Measurements from ENCODE around the gene PDE6H.

PDE6H gene

DNA sequence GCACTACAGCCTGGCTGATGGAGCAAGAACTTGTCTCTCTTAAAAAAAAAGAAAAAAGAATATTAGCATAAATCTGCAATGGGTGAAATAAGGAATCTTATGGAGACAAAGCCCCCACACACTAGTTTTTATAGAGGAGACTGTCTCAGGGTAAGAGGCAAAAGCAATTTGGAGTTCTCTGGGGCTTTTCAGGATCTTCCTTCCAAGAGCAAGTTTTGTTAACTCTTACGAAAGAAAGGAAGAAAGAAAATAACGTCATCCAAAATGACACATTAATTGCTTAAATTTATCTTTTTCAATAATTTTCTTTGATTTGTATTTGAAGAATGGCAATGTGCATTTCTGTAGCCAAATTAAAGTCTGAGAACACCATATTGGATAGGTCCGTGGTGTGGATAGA, 3.8 kb downstream of the PDE6H start:
- no peak for DNase-seq

GRCh38 chr12:14979468-14979867, 6.6 kb downstream of the PDE6H start:
- no peak for DNase-seq

GRCh38 chr12:14981049-14981448, 8.2 kb downstream of the PDE6H start:
- DNase-seq, result no peak

DNA sequence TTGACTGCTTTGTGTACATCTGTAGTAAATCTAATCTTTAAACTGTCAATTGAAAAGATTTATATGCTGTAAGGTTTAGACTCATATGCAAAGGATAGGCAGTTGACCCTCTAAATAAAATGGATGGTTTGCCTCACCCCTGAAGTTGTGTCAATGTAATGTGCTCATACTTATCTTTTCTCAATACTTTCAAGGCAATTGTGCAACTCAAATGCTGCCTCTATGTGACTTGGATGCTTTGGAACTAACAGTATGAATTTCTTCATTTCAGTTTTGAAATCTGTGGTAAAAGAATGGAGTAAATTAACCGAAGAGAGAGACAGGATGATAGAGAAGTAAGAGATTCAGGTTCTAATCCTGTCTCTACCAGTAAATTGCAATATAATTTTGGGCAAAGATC, 9.7 kb downstream of the PDE6H start:
- DNase-seq, result no peak

GRCh38 chr12:14982991-14983390, 10.1 kb downstream of the PDE6H start:
- DNase-seq, result no peak

DNA sequence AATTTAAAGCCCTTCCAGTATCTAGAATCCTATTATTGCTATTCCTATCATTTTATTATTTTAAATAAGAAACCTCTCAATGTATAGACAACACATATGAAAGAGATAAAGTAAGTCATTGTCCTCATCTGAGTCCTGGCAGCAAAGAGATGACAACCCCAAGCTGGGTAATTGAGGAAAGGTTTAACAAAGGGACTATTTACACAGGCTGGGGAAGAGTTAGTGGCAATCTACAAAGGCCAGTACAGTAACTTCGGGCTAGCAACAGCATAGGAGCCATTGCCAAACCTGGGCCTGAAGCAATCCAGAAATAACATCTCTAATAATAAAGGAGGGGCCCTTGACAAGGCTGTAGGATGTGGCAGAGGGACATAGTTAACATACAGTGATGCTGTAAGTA, 11.2 kb downstream of the PDE6H start:
- DNase-seq, result no peak

DNA sequence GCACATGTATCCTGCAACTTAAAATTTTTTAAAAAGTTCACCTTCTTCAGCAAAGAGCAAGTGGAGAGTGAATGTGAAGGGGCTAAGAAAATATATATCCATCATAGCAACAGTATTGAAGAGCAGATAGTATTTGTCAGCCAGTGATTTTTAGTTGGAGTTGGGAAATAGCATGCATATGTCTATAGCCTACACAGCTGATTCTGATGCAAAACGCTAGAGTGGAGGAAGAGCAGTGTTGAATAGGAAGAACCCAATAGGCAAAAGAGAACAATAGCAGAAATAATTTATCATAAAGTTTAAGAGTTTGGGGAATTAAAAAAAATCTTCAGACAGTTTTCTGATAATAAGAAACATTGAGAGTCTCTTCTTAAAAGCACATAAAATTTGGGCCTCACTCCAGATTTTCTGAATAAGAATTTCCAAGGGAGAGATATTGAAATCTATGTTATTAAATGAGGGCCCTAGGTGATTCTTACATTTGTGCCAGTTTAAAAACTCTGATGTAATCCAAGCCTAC, 12.0 kb downstream of the PDE6H start:
- DNase-seq, result no peak

- no peak for DNase-seq
These were observed 13.6 kb downstream of the PDE6H start for GRCh38 chr12:14986449-14986848.

- no peak for DNase-seq
These were observed 15.2 kb downstream of the PDE6H start for GRCh38 chr12:14988035-14988434.

DNA sequence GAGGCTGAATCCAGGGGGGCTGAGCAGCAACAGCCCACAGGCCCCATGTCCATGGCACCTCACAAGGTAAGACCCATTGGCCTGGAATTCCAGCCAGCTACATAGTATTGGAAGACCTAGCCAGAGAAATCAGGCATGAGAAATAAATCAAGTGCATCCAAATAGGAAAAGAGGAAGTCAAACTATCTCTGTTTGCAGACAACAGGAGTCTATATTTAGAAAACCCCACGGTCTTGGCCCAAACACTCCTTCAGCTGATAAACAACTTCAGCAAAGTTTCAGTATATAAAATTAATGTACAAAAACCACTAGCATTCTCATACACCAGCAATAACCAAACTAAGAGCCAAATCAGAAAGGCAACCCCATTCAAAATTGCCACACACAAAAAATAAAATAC, 16.9 kb downstream of the PDE6H start:
- DNase-seq, result no peak

GRCh38 chr12:14991069-14991468, 18.2 kb downstream of the PDE6H start:
- DNase-seq, result no peak

- no peak for DNase-seq
These were observed 19.8 kb downstream of the PDE6H start for GRCh38 chr12:14992673-14993072.

GRCh38 chr12:14993117-14993516, 20.3 kb downstream of the PDE6H start:
- DNase-seq, result no peak

- DNase-seq, result no peak
These were observed 20.9 kb downstream of the PDE6H start for GRCh38 chr12:14993537-14994266.

DNA sequence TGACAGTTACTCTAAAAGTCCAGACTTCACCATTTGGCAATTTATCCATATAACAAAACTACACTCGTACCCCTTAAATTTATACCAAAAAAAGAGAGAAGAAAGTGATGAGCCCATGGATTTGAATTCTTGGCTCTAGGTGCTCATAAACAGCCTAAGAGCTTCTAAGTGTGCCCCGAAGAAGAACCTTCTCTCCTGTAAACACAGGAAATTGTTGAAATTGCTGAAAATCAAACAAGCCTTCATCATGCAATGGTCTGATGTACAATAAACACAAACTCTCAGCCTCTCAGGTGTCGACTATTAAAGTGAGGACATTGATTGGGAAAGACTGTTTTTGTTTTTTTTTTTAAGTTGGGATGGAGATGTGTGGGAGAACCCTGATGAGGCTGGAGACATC, 21.8 kb downstream of the PDE6H start:
- no peak for DNase-seq

GRCh38 chr12:14995583-14996425, 23.0 kb downstream of the PDE6H start:
- DNase-seq, result peak in 1 of 2 donors; percentile 33

DNA sequence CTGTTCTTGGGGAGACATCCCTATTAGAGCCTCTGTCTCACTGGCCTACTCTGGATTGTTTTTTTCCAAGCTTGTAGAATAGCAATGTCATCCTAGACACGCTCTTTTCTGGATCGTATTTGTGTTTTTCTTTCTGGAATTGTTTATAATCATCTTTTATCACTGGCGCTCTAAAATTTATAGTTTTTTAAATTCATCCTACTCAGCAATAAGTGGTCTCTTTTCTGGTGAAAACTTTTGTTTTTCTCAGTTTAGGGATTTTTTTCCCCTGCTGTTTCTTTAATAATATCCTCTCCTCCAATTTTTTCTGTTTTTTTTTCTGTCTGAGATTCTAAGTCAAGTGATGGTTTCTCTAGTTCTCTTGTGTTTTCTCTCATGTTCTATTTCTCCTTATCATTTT, 25.2 kb downstream of the PDE6H start:
- no peak for DNase-seq

DNA sequence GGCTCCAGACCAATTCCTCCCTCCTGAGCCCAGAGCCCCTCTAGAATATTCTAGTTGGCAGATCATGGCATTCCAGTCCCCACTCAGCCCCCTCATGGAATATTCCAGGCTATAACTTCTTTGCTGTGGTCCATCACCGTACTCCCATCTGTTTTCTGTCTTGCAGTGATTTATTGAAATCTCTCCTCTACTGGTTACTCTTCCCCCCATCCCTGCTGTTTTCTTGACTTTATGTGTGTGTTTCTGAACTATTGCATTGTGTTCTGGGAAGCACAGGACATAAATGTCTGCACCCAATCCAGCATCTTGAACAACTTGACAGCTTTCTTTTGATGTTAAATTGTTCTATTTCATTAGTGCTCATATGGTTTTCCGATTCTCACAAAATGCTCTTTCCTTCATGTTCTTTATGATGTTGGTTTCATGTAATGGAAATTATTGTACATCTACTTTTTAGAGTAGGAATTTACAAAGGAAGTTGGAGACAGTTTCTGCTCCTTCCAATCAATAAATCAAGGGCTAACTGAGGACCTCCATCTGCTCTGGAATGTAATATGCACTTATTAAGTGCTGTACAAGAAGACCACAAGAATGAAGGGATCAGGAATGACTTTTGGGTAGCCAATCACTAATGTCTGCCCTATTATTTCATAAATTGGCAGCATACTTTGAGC, 26.3 kb downstream of the PDE6H start:
- DNase-seq, result no peak

DNA sequence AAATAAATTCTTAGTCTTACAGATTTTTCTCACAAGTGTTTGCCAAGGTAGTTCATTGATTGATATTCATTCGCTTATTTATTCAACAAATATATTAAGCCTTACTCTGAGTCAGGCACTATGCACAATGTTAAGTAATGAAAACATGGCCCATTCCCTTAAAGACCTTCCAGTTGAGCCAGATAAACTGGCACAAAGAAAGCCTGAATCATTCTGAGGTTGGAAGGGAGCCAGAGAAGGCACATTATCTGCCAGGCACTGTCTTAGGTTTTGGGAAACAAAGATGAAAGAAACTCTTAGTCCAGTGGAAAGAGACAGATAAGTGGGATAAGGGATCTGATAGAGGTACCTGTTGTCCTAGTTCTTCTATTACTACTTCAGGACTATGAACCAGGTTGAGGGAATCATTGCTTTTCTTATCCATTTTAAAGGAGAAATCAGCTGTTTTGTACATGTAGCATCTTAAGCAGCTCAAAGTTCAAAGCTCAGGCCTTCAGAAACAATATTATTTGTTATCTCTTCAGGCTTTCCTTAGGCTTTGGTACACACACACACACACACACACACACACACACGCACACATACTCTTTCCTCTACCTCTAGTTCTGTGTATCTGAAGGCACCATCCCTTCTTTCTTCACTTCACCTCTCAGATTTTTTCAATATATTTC, 27.0 kb downstream of the PDE6H start:
- no peak for DNase-seq

- DNase-seq, result no peak
These were observed 27.7 kb downstream of the PDE6H start for GRCh38 chr12:15000575-15000974.

DNA sequence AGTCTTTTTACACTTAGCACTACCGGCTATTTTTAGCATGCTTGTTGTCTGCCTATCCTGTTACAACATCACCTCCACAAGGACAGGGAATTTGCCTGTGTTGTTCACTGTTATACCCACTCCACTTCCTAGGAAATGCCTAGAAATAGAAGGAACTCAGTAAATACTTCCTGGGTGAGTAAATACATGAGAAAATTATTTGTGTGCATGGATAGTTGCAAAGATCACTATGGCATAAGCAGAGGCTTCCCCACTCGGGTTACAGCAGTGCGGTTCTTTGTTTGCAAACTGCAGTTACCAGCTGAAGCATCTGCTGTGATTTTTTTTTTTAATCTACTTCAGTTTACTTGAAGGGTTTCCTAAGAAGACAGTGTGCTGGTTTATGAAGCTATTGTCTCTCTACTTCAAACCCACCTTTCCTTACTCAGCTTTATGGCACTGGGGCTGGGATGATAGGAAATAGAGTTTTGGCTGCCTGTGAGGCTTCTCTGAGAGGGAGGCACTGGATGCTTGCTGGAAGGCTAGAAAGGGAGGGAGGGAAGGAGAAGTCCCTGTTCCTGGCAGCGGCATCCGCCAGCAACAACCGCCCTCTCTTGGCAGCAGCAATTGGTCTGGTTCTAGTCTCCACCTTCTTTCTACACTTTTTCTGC, 29.0 kb downstream of the PDE6H start:
- DNase-seq, result peak; percentile 18 to 26

GRCh38 chr12:15004421-15004820, 31.6 kb downstream of the PDE6H start:
- DNase-seq, result no peak

All from hippocampal formation (tissue), 2 donors.